Esophagus (tissue), 2 donors: Measurements from ENCODE around the gene ELFN2. TPM values are rescaled to one million over a fixed set of nuclear protein-coding genes. Genes with fewer than 3 reads are reported as not detected.

Experiments used
- H3K27ac ChIP-seq, 2 donors: one replicate each; pipeline ENCODE4 v1.5.1; 2013; ENCODE audit warnings: low read depth in 2 of 2, mild to moderate bottlenecking in 2 of 2, inconsistent platforms in 1 of 2, low read length in 1 of 2, moderate library complexity in 1 of 2
- H3K27me3 ChIP-seq, 2 donors: one replicate each; pipeline ENCODE4 v1.6.1; 2013; ENCODE audit warnings: low read length in 2 of 2, control low read depth in 1 of 2, mild to moderate bottlenecking in 1 of 2; ENCODE audit not compliant: insufficient read depth in 2 of 2, control insufficient read depth in 1 of 2
- H3K36me3 ChIP-seq, 2 donors: one replicate each; pipeline ENCODE4 v1.6.1; 2013; ENCODE audit warnings: low read length in 1 of 2; ENCODE audit not compliant: control insufficient read depth in 2 of 2, insufficient read depth in 2 of 2
- H3K4me1 ChIP-seq, 2 donors: one replicate each; pipeline ENCODE4 v1.6.1; 2013; ENCODE audit warnings: low read length in 1 of 2; ENCODE audit not compliant: control insufficient read depth in 2 of 2, insufficient read depth in 2 of 2
- H3K4me3 ChIP-seq, 2 donors: one replicate each; pipeline ENCODE4 v1.5.1; 2013; ENCODE audit warnings: low read length in 2 of 2, mild to moderate bottlenecking in 2 of 2, low read depth in 1 of 2, moderate library complexity in 1 of 2
- H3K9me3 ChIP-seq, 2 donors: one replicate each; pipeline ENCODE4 v1.6.1; 2013; ENCODE audit warnings: mild to moderate bottlenecking in 2 of 2, low read depth in 1 of 2, low read length in 1 of 2, moderate library complexity in 1 of 2; ENCODE audit not compliant: control insufficient read depth in 2 of 2, insufficient read depth in 1 of 2
- WGBS, 2 donors: extraction: QIAGEN DNeasy Blood & Tissue Kit; methylation state at CpG; one replicate each; pipeline ENCODE4 v1.1.7; 2013; 5-methylcytosine and 5-hydroxymethylcytosine counted together
- polyA plus RNA-seq, 2 donors: library from polyadenylated mRNA; stranded (reverse); fragments of 200-250 nt; gene quantifications; one replicate each; pipeline ENCODE4 v1.2.3, GENCODE V29; 2013
- donor health status: healthy with polysubstance abuse.
- donor health status: Bipolar disorder and iron deficiency.

ELFN2 gene
- polyA plus RNA-seq, 2 donors = 0.01 to 0.02 TPM

DNA sequence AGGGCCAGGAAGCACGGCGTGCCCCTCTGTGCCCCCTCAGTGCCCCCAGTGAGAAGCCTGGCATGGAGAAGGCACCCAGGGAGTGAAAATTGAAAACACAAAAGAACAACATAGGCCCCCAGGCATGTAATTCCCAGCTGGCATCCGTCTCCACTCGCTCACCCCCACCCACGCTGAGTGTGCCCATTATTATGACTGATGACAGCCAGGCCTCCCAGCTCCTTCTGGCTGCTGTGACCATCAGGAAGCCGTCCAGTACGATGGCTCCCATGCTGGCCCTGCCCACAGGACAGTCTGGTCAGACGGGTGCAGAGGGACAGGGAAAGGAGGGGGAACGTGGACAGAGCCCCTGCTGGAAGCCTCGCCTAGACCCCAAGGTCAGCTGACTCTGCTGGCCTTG is 30.1 kb downstream of the ELFN2 start:
- Histone ChIP-seq H3K4me1 (no peaks in the 10 kb centered on the region), H3K27ac (no peak overlapping the region), H3K27me3 (no peaks in the 10 kb centered on the region), H3K36me3 (no peaks in the 10 kb centered on the region), H3K9me3 (no peaks in the 10 kb centered on the region), H3K4me3 (no peak overlapping the region)
- WGBS, 2 donors = 49 to 56% methylated on average over 9 to 10 of the region's 10 CpGs

DNA sequence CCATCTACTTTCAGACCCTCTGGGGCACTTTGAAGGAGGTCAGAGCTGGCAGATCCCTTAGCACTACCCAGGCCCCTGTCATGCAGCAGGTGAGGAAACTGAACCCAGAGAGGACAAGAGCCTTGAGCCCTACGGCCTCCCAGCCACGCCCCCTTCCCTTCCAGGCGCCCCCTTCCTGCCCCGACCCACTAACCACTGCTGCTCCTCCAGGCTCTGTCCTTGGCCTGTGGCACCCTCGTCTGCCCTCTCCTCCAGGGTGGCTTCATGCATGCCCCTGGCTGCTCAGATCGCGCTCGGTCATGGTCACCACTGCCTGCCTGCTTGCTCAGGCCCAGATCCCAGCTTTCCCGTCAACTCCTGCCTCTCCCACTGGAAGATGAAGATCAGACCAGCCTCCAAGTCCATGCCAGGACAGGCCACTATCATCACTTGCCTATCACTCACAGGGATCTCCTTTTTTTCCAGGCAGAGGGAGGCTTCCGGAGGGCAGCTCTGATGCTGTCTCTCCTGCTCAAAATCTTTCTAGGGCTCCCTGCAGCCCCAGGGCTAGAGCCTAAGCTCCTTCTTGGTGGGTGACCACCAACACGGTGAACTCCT is 30.7 kb downstream of the ELFN2 start:
- WGBS, 2 donors = 68 to 69% methylated on average over 11 of the region's 11 CpGs

DNA sequence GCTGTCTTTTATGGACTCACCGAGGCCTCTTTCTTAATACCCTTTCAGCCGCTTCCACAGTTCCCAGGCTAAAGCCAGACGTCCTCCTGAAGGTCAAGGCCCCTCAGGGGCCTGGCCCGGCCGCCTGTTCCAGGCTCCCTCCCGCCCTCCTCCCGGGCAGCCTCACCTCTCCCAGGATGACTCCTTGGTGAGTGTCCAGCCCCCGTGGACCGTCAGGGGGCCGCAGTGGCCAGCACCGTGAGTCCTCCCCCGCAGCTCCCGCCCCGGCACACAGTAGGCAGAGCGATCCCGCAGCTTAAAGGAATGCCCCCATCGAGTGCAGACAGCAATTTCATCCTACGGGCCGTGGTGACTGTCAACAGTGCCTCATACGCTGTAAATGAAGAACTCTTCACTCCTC is 32.9 kb downstream of the ELFN2 start:
- Histone ChIP-seq H3K9me3 (no peaks in the 10 kb centered on the region), H3K4me3 (no peak overlapping the region), H3K4me1 (no peaks in the 10 kb centered on the region), H3K27ac (no peak overlapping the region), H3K27me3 (no peaks in the 10 kb centered on the region), H3K36me3 (no peaks in the 10 kb centered on the region)
- 73 to 76% methylated on average over 20 of the region's 20 CpGs for WGBS, 2 donors

More for the DNA sequence above, 30.7 kb downstream of the ELFN2 start:
- Histone ChIP-seq H3K27me3 (no peaks in the 10 kb centered on the region), H3K4me3 (no peak overlapping the region), H3K9me3 (no peaks in the 10 kb centered on the region), H3K36me3 (no peaks in the 10 kb centered on the region), H3K27ac (no peak overlapping the region), H3K4me1 (no peaks in the 10 kb centered on the region)

DNA sequence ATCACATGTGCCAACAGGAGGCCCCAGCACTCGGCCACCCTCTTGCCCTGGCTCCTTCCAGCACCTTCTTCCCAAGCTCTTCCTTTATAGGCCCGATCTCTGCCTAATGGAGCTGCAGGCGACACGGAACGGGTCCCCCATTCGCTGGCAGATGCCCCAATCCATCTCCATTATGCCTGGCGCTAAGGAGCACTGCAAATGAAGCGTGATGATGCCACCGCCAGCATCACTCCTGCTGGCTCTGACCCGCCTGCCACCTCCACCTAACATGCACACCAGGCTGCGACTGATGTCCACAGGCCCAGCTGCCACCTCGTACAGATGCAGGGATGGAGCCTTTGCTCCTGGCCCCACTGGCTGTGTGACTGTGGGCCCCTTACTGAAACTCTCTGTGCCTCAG is 33.5 kb downstream of the ELFN2 start:
- H3K27me3 ChIP-seq = no peaks in the 10 kb centered on the region
- H3K9me3 ChIP-seq = no peaks in the 10 kb centered on the region
- no peak overlapping the region for H3K4me3 ChIP-seq
- no peak overlapping the region for H3K27ac ChIP-seq
- 85 to 89% methylated on average over 12 of the region's 12 CpGs for WGBS, 2 donors
- no peaks in the 10 kb centered on the region for H3K4me1 ChIP-seq
- H3K36me3 ChIP-seq = no peaks in the 10 kb centered on the region

DNA sequence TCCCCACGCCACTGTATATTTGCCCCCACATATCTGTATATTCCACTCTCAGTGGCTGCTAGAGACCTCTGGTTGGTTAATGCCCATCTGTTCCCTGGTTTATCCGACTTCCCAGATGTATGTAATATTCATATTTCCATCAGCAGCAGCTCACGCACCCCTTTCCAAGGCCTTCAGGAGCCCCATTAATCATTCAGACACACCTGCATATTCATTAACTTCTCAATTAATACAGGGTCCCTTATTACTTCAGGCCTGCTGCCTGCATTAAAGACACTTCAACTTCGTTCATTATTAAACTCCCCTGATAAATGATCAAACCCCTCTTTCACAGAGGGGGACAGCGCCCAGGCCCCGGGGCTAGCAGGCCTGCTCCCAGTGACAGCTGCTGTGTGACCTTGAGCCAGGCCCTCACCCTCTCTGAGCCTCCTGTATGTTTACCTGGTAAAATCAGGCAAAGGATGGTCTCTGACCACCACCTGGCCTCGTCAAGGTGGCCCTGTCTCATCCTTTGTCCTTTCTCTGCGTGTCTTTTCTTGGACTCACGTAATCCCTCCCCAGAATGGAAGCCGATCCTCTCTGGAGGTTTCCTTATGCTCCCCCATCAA is 34.5 kb downstream of the ELFN2 start:
- Histone ChIP-seq H3K4me3 (no peak overlapping the region), H3K36me3 (no peaks in the 10 kb centered on the region), H3K4me1 (no peaks in the 10 kb centered on the region), H3K27me3 (peaks cover 0 to 4% of the 10 kb centered on the region in 2 donors), H3K9me3 (no peaks in the 10 kb centered on the region), H3K27ac (no peak overlapping the region)
- 84 to 90% methylated on average over 10 of the region's 10 CpGs for WGBS, 2 donors

DNA sequence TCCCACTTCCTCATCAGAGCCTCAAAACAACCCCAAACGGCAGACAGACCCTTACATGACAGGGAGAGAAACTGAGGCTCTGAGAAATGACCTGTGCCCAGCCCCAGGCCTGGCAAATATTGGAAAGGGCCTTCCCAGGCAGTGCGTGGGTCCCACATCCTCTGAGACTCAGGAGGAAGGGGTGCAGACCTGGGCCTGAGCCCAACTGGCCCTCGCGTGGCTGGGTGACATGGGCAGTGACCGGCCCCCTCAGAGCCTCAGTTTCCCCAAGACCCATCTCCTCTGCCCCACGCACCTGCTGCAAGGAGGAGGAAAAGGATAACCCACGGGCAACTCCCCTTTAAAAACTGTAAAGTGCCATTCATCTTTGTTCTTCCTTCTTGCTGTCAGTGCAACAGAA is 35.6 kb downstream of the ELFN2 start:
- Histone ChIP-seq H3K4me3 (no peak overlapping the region), H3K27me3 (peaks cover 0 to 4% of the 10 kb centered on the region in 2 donors), H3K4me1 (no peaks in the 10 kb centered on the region), H3K9me3 (no peaks in the 10 kb centered on the region), H3K36me3 (no peaks in the 10 kb centered on the region), H3K27ac (no peak overlapping the region)
- 77 to 82% methylated on average over 7 of the region's 7 CpGs for whole genome bisulfite sequencing, 2 donors

DNA sequence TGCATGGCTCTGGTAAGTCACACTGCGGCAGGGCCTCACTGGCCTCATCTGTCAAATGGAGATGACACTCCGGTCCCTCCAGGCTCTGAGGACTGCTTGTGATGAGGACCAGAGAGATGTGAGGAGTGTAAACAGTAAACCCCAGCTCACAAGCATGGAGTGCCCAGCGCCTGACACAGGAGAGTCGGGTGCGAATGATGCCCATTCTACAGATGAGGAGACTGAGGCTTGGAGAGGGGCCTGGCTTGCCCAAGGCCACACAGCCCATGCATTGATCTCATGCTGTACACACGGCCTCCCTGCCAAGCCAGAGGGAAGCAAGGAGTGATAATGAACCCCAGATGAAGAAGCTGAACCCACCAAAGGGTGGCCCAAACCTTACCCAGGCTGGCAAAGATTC is 37.2 kb downstream of the ELFN2 start:
- WGBS, 2 donors = 87 to 89% methylated on average over 6 of the region's 6 CpGs

DNA sequence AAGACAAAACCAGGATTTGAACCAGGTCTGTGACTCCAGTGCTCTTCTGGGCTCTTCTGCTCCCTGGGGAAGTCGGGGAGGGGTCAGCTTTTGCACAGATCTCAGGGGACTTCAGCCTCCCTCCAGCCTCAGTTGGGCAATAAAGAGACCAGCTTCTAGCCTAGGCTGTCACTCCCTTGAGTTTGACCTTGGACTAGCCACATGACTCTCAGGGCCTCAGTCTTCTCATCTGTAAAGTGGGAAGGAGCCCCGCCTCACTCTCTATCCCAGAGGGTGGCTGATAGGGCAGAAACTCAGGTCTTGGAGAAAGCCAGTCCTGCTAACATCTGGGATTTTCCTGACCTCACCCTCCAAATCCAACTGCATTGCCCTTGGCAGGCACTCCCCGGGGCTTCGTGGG is 38.7 kb downstream of the ELFN2 start:
- no peak overlapping the region for H3K27ac ChIP-seq
- no peaks in the 10 kb centered on the region for H3K36me3 ChIP-seq
- WGBS, 2 donors = 84 to 97% methylated on average over 4 of the region's 4 CpGs
- H3K4me3 ChIP-seq = no peak overlapping the region
- H3K9me3 ChIP-seq = no peaks in the 10 kb centered on the region
- H3K4me1 ChIP-seq = no peaks in the 10 kb centered on the region
- H3K27me3 ChIP-seq = peaks cover 0 to 4% of the 10 kb centered on the region in 2 donors

More for the DNA sequence above, 37.2 kb downstream of the ELFN2 start:
- no peak overlapping the region for H3K4me3 ChIP-seq
- H3K36me3 ChIP-seq = no peaks in the 10 kb centered on the region
- H3K4me1 ChIP-seq = no peaks in the 10 kb centered on the region
- no peak overlapping the region for H3K27ac ChIP-seq
- peaks cover 0 to 4% of the 10 kb centered on the region in 2 donors for H3K27me3 ChIP-seq
- H3K9me3 ChIP-seq = no peaks in the 10 kb centered on the region

DNA sequence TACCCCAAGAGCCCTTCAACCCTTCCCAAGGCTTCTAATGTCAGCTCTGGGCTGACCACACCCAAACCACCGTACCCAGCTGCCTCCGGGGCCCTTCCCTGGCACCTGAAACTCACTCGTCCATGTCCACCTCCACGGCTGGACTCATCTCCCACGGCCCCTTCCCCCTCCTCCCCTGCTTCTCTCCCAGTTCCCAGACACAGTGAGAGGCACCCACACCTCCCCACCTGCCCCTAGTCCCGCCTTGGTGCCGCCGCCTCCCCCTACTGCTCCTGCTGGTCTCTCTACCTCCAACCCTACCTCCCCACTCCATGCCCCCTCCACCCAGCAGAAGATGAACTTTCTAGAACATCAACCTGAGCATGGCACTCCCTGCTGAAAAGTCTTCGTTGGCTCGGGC is 39.5 kb downstream of the ELFN2 start:
- Histone ChIP-seq H3K9me3 (no peaks in the 10 kb centered on the region), H3K36me3 (no peaks in the 10 kb centered on the region), H3K4me1 (no peaks in the 10 kb centered on the region), H3K27me3 (peaks cover 0 to 4% of the 10 kb centered on the region in 2 donors), H3K4me3 (no peak overlapping the region), H3K27ac (no peak overlapping the region)
- WGBS, 2 donors = 41 to 46% methylated on average over 10 of the region's 10 CpGs

DNA sequence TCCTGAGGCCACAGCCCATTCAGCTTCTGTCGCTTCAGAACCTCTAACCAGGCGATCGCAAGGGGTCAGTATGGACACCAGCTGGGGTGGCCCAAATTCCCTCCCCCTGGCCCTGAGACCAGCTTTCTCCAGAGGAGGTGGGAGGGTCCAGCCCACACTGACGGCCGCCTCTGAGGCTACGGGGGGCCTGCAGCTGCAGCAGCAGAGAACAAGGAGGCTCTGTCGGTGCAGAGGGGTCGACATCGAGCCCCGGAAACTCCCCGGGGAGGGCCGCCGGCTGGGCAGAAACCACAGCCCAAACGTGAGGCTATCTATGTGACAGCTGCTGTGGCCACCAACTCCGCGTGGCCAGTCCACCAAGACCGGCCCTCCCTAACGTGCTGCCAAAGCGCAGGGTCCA is 40.8 kb downstream of the ELFN2 start:
- Histone ChIP-seq H3K4me3 (no peak overlapping the region), H3K4me1 (no peaks in the 10 kb centered on the region), H3K27ac (no peak overlapping the region), H3K9me3 (no peaks in the 10 kb centered on the region), H3K27me3 (peaks cover 0 to 4% of the 10 kb centered on the region in 2 donors), H3K36me3 (no peaks in the 10 kb centered on the region)
- 64 to 65% methylated on average over 19 of the region's 19 CpGs for WGBS, 2 donors
